ENCODE measurements around the gene CASTOR1. TPM values are rescaled to one million over a fixed set of nuclear protein-coding genes. Genes with fewer than 3 reads are reported as not detected.

CASTOR1 gene
- total RNA-seq, 1 experiment from 2014 or later = 2.1 TPM

DNA sequence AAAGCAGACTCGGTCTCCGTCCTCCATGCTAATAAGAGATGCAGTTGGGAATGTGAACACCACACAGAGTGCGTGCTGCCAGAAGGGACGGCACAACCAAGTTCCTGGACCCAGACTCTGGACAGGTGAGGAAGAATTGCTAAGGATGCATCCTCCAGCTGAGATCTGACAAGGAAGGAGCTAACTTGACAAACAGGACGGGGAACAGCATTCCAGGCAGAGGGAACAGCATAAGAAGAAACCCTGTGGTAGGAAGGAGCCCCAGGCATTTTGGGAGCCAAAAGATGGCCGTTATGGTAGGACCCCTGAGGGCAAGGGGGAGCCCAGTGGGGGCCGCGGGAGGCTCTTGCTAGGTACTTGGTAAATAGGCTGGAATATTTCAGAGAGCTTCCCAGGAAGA lies 28.6 kb downstream of the CASTOR1 start:
- Histone ChIP-seq H3K36me3 (no peaks in the 10 kb centered on the region), H3K9me3 (replicated peaks) (no peaks in the 10 kb centered on the region), H3K4me1 (no peaks in the 10 kb centered on the region), H3K4me3 (no peak overlapping the region), H3K27ac (no peak overlapping the region), H3K27me3 (no peaks in the 10 kb centered on the region)
- DNase-seq = no peak

DNA sequence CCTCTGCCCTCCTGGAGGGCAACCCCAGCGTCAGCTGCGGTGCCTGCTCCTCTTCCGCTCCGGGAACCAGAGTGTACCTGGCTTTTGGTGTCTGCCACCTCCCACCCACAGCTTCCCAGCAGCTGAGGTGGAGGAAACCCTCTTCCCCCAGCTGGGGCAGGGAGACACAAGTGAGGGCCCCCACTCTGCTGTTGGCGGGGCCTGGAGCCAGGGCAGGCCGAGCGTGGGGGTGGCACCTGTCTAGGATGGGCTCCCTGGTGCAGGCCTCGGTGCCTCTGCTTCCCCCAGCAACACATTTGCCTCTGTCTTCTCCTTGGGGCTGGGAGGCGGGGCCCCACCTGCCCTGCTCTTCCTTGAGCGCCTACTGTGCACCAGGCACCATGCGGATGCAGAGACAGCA lies 29.0 kb downstream of the CASTOR1 start:
- H3K27ac ChIP-seq = no peak overlapping the region
- no peak overlapping the region for H3K4me3 ChIP-seq
- H3K4me1 ChIP-seq = no peaks in the 10 kb centered on the region
- H3K9me3 ChIP-seq (replicated peaks) = no peaks in the 10 kb centered on the region
- no peaks in the 10 kb centered on the region for H3K36me3 ChIP-seq
- DNase-seq = no peak
- H3K27me3 ChIP-seq = no peaks in the 10 kb centered on the region

- no peaks in the 10 kb centered on the region for H3K9me3 ChIP-seq (replicated peaks)
- H3K27me3 ChIP-seq = no peaks in the 10 kb centered on the region
- no peak overlapping the region for H3K4me3 ChIP-seq
- no peak overlapping the region; the same call in 1 of the 2 replicates for H3K27ac ChIP-seq
- DNase-seq = no peak
- peaks cover 39% of the 10 kb centered on the region for H3K4me1 ChIP-seq
- H3K36me3 ChIP-seq = no peaks in the 10 kb centered on the region
These were observed 35.0 kb downstream of the CASTOR1 start for GRCh38 chr22:30254314-30254713.

- H3K27me3 ChIP-seq = no peaks in the 10 kb centered on the region
- H3K9me3 ChIP-seq (replicated peaks) = no peaks in the 10 kb centered on the region
- peak overlapping the region; percentile 24 for H3K4me3 ChIP-seq
- H3K4me1 ChIP-seq = peaks cover 39% of the 10 kb centered on the region
- H3K36me3 ChIP-seq = no peaks in the 10 kb centered on the region
- DNase-seq = peak; percentile 83 to 87
- peak overlapping the region; percentile 51; the same call in 1 of the 2 replicates for H3K27ac ChIP-seq
These were observed 36.0 kb downstream of the CASTOR1 start for GRCh38 chr22:30253205-30253852.

- Histone ChIP-seq H3K4me1 (peaks cover 39% of the 10 kb centered on the region), H3K27ac (peak overlapping the region; percentile 51; the same call in 1 of the 2 replicates), H3K27me3 (no peaks in the 10 kb centered on the region), H3K36me3 (no peaks in the 10 kb centered on the region), H3K4me3 (no peak overlapping the region), H3K9me3 (replicated peaks) (no peaks in the 10 kb centered on the region)
- no peak for DNase-seq
These were observed 36.7 kb downstream of the CASTOR1 start for GRCh38 chr22:30252411-30253204.

DNA sequence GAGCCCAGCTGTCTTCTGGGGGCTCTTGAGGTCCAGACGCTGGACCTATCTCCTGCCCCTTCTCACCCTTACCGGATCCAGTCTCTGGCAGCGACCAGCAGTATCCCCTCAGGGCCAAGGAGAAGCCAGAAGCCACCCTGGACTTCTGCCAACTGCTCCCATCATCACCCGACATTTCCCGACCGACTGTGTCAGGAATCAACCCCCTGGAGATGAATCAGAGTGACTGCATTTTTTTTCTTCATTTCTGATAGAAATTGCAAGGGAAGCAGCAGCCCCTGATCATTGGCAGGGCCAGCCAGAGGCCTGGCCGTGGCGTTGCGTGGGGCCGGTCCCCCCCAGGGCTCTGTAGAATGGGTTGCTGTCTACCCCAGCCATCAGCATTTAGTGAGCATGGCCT lies 37.6 kb downstream of the CASTOR1 start:
- Histone ChIP-seq H3K4me3 (no peak overlapping the region), H3K27me3 (no peaks in the 10 kb centered on the region), H3K36me3 (no peaks in the 10 kb centered on the region), H3K9me3 (replicated peaks) (no peaks in the 10 kb centered on the region), H3K4me1 (peaks cover 42% of the 10 kb centered on the region), H3K27ac (no peak overlapping the region)
- peak; percentile 51 to 66 for DNase-seq

DNA sequence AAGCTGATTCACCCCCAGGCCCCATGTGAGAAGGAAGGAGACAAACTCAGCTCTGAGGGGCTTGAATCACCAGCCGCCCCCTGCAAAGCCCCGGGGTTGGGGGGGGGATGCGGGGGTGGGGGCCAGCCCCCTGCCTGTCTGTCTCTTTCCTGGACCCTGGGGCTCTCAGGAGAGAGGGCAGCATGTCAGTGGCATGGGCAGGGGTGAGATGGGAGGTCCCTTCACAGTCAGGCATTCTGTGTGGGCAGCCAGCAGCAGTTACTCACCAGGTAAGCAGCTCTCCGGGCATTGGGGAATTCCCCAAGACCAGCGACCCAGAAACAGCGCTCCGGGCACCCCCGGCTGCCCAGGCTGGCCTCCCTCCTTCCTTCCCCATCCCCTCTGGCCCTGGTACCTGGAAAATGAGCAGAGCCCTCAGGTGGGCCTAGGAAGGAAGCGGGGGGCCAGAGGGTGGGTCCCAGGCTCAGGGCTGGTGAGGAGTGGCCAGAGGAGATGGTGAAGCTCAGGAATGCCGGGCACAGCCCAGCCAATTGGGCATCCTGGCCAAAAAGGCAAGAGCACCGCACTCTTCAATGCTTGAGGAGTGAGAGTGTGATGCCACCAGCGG lies 38.5 kb downstream of the CASTOR1 start:
- H3K9me3 ChIP-seq (replicated peaks) = no peaks in the 10 kb centered on the region
- H3K4me1 ChIP-seq = peaks cover 44% of the 10 kb centered on the region

DNA sequence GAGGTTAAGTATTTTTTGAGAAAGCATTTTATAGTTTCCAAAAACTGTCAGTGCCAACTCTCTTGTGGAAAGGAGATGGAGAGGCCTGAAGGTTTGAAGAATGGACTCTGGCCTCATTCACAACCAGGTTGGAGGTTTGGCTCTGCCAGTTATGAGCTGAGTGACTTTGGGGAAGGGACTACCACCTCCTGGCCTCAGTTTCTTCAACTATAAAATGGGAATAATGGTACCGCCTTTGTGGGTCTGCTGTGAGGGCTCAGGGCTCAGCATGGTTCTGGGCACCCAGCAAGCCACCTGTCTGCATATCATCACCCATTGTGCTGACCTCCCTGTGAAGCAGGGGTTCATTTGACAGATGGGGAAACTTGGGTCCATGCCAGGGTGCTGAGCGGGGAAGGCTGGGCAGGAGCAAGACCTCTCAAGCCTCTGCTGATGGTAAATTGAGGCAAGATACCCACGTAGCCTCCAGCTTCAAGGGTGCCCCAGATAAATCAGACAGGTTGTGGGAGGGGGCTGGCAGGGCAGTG lies 39.2 kb downstream of the CASTOR1 start:
- Histone ChIP-seq H3K27me3 (0 out of 2 replicates have a peak, but pooled peaks cover 2% of the 10 kb centered on the region), H3K9me3 (replicated peaks) (no peaks in the 10 kb centered on the region), H3K4me1 (peaks cover 48% of the 10 kb centered on the region), H3K4me3 (no peak overlapping the region), H3K27ac (no peak overlapping the region), H3K36me3 (no peaks in the 10 kb centered on the region)
- no peak for DNase-seq

More for the DNA sequence above, 38.5 kb downstream of the CASTOR1 start:
- no peak overlapping the region for H3K27ac ChIP-seq
- H3K4me3 ChIP-seq = no peak overlapping the region
- H3K36me3 ChIP-seq = no peaks in the 10 kb centered on the region
- no peak for DNase-seq
- 0 out of 2 replicates have a peak, but pooled peaks cover 2% of the 10 kb centered on the region for H3K27me3 ChIP-seq

DNA sequence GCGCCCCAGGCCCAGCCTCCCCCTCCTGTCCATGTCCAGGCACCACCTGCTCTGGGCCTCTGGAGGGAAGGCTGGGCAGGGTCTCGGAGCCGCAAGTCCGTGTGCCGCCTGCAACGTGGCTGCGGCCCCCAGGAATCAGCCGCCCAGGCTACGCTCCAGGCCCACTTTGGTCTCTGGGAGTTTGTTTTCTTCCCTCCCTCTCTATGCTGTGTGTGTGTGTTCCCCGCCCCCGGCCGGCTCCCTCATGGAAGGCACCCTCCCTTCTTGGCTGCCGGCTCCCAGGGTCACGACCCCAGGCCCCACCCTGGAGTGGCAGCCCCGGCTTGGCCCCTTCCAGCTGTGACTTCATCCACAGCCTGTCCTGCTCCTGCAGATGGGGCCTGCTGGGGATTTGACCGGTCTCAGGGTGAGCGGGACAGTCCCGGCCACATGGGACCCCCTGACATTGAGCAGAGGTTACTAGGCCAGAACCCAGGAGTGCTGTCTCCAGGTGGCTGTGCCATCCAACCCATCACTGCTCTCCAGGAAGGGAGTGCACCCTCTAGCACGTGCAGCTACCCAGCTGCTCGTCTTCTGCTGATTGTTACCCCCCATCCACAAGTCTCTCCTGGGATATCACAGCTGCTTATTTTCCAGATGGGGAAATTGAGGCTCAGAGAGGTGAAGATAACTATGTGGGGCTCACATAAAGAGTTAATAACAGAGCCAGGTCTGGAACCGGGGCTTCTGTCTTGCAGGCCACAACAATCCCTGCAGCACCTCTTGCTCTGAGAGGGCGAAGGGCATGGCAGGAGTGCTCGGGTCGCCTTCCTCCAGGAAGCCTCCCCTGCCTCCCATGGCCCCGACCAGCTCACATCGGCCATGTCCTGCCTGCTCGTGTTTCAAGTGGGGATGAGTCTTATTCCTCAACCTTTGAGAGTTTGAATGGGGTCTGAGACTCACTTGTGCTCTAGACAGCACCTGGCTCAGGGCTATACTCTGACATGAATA lies 40.0 kb downstream of the CASTOR1 start:
- DNase-seq = no peak
- no peak overlapping the region for H3K4me3 ChIP-seq
- H3K36me3 ChIP-seq = no peaks in the 10 kb centered on the region
- no peaks in the 10 kb centered on the region for H3K9me3 ChIP-seq (replicated peaks)
- no peak overlapping the region for H3K27ac ChIP-seq
- H3K4me1 ChIP-seq = peaks cover 45% of the 10 kb centered on the region
- H3K27me3 ChIP-seq = 0 out of 2 replicates have a peak, but pooled peaks cover 2% of the 10 kb centered on the region

DNA sequence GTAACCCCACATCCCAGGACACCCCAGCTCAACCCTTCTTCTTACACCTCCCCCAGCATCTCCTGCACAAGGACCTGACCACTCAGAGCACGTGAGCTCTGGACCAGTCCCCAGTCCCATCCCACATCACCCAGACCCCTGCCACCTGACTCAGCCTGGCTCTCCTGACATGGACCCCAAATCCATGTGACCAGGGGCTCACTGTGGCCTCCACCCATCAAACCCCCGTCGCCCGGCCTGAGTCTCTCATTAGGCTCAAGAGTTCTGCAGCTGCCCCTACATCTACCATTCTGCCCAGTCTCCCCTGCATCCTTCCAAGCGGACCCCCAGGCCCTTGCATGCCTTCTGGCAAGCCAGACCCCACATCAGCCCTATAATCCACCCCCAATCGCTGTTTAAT lies 40.8 kb downstream of the CASTOR1 start:
- H3K4me1 ChIP-seq = peaks cover 36% of the 10 kb centered on the region
- H3K36me3 ChIP-seq = no peaks in the 10 kb centered on the region
- H3K9me3 ChIP-seq (replicated peaks) = no peaks in the 10 kb centered on the region
- H3K27ac ChIP-seq = no peak overlapping the region
- no peak for DNase-seq
- H3K27me3 ChIP-seq = 0 out of 2 replicates have a peak, but pooled peaks cover 2% of the 10 kb centered on the region
- no peak overlapping the region for H3K4me3 ChIP-seq

GRCh38 chr22:30247974-30248373 lies 41.3 kb downstream of the CASTOR1 start:
- H3K27ac ChIP-seq = no peak overlapping the region
- 0 out of 2 replicates have a peak, but pooled peaks cover 2% of the 10 kb centered on the region for H3K27me3 ChIP-seq
- H3K4me1 ChIP-seq = peaks cover 33% of the 10 kb centered on the region
- H3K4me3 ChIP-seq = no peak overlapping the region
- H3K36me3 ChIP-seq = no peaks in the 10 kb centered on the region
- no peaks in the 10 kb centered on the region for H3K9me3 ChIP-seq (replicated peaks)
- no peak for DNase-seq

- Histone ChIP-seq H3K9me3 (replicated peaks) (no peaks in the 10 kb centered on the region), H3K27me3 (0 out of 2 replicates have a peak, but pooled peaks cover 2% of the 10 kb centered on the region), H3K4me1 (peaks cover 29% of the 10 kb centered on the region), H3K27ac (no peak overlapping the region), H3K4me3 (no peak overlapping the region), H3K36me3 (no peaks in the 10 kb centered on the region)
- no peak for DNase-seq
These were observed 41.7 kb downstream of the CASTOR1 start for GRCh38 chr22:30247561-30247960.

DNA sequence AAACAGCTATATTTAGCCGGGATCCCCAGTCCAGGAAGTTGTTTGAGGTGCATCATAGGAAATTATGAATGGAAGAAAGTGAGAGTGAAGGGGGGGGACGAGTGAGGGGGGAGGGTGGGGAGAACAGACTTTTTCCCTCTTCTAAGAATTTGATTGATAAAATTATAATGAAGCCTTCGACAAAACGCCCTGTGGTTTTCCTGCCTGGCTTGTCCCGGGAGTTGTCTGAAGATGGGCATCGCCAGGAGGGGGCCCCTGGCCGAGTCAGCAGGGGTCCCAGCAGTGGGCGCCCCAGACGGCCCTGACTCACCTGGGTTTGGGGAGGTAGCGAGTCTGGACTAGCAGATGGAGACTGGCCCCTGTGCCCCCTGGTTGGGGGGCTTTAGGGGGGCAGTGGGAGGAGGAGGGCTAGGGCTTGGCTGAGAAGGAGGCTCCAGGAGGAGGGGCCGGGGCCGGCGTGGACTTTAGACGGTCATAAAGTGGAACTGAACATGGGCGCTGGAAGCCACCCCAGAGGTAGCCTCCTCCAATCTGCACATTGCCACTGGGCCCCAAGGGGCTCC lies 42.4 kb downstream of the CASTOR1 start:
- H3K36me3 ChIP-seq = no peaks in the 10 kb centered on the region
- no peaks in the 10 kb centered on the region for H3K9me3 ChIP-seq (replicated peaks)
- H3K4me1 ChIP-seq = peaks cover 22% of the 10 kb centered on the region
- no peak for DNase-seq
- H3K27ac ChIP-seq = no peak overlapping the region; the same call in 1 of the 2 replicates
- H3K4me3 ChIP-seq = peak overlapping the region; percentile 62
- 0 out of 2 replicates have a peak, but pooled peaks cover 2% of the 10 kb centered on the region for H3K27me3 ChIP-seq
